GM19397 (cell line): ENCODE data around the gene USP47.

ENCODE experiments used
- ATAC-seq: cut with Tn5 transposase; IDR thresholded peaks from one replicate; pipeline ENCODE4 v1.9.1; 2021; ENCODE audit warnings: mild to moderate bottlenecking, moderate library complexity; ENCODE audit not compliant: unreplicated experiment

USP47 gene

DNA sequence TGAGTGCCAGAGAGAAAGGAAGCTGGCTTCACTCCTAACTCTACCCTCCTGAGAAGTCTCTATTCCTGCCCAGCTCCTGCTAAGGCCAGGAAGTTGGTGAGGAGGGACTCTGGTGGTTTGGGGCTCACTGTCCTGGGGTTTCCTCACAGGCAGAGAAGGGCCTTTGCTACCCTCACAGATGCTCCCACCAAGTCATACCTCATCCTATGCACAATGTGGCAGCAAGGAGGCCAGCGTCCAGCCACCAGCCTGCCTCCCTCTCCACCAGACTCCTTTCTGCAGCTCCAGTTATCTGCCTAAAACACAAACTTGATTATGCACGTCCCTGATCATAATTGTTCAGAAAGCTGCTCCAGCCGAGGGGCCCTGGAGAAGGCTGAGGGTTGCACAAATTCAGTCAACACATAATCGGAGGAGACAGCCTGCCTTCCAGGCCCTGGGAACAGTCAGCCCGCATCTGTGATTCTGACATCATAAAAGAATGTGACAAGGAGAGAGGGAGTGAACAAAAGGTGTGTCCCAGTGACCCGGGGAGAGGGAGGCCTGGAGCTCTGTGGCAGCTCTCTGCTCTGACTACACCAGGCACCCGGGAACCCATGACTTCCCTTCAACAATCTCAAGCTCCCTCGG is 137.8 kb downstream of the USP47 start:
- no peak for ATAC-seq

DNA sequence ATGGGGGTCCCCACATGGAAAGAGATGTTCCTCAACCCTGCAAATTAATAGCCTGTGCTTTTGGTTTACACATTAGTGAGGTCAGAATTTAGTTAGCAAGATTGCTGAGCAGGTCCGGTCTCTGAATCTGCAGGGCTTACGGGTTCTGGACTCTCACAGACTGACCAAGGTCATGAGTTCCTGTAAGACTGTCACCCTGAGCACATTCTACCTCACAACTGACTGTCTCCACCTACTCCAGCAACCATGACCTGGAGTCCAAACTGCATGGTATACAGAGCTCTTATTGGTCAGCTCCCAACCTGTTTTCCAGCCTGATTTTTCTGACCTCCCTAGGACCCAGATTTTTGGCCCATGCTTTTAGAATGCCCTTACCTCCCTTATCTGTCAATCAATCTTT is 138.4 kb downstream of the USP47 start:
- ATAC-seq: no peak

DNA sequence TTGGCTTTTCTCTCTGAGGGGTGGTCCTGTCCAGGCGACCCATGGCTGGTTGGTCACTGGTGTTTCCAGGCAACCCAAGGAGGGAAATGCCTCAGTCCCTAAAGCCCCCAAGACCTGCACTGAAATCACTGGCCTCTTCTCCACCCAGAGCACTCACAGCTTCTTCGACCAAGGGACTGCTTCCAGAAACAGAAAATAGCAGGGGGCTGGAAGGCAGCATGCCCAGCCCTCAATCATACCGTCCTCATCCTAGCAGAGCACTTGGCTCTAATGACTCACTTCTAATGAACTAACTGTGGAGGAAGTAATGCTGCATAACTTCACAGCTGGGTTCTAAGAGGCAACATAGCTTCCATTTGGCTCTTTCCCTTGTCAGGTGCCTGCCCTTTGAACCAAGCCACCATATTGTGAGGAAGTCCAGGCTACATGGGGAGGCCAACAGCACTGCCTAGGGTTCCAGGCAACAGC is 139.1 kb downstream of the USP47 start:
- ATAC-seq: no peak

DNA sequence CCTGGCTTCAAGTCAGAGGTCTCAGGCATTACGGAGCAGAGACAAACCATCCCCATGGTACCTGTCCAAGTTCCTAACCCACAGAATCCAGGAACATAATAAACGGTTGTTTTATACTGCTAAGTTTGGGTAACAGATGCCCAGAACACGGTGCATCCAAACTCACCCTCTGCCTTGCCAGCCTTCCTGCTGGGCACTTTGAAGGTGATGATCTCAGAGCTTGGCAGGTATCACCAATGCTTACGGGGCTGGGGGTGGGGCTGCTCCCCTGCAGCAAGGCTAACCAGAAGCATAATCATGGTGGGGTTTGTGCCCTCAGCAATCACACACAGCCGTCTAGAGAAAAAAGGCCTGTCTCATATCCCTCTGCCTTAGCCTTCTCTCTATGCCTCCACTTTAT is 139.6 kb downstream of the USP47 start:
- ATAC-seq: no peak

DNA sequence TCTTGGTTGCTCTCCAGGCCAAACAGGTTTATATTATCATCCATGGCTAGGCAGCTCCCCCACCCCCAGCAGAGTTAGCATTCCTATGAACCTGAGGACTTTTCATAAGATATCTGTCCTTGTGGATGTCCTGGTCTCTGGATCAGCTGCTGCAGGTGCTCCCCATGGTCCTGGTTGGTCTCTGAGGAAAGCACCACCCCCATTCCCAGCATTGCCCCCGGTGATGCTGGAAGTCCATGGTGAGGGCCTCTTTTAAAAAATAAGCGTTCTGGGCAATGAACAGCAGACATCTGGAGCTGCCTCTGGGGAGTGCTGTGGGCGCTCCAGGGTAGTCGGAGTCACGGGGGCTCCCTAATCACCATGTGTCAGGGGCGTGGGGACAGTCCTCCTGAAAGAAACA is 140.1 kb downstream of the USP47 start:
- ATAC-seq: no peak

DNA sequence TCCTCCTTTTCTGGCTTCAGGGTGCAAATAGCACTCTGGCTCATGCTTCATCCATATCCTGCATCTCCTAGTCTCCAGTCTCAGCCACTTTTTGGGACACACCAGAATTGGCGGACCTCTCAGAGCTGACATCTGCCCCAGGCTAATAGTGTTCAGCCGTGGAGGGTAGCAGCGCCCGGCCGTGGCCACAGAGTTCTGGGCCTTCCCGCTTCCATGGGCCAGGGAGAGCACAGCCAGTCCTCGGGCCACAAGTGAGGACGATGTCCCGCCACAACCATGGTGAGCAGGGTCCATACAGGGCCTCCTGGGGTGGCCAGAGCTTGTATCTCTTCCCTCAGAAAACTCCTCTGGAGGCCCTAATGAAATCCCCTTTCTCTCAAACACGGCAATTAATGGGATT is 140.7 kb downstream of the USP47 start:
- no peak for ATAC-seq

DNA sequence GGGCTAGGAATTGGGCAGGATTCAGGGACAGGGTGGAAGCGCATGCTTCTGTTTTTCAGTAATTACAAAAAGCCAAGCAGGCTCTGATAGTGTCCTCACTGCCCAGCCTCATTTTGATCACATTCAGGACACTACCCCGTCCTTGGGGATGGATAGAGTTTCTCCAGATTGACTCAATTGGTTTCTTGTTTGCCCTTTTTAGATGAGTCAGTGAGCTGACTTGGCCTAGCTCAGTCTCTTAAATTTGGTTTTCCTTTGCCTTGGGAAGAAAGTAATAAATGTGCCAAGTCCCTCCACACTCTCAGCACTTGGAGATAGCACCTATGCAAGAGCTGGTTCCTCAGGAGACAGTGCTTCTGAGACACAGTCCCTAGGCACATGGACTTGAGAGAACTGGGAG is 141.2 kb downstream of the USP47 start:
- no peak for ATAC-seq

DNA sequence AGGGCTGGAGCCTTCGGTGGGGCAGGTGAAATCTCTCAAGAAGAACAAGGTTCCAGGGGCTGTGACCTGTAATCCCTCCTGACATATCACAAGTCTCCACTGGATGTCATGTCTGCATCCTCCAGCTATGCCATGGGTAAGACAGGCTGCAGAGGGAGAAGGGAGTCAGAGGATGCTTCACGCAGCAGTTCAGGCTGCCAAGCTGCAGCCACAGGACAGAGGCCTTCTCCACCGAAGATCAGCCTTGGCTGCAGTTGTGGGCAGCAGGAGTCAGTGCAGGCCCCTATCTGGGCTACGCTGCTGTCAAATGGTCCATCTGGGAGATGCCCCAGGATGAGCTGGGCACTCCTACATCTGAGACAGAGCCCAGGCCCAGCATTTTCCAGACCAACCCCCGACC is 141.7 kb downstream of the USP47 start:
- ATAC-seq: no peak

DNA sequence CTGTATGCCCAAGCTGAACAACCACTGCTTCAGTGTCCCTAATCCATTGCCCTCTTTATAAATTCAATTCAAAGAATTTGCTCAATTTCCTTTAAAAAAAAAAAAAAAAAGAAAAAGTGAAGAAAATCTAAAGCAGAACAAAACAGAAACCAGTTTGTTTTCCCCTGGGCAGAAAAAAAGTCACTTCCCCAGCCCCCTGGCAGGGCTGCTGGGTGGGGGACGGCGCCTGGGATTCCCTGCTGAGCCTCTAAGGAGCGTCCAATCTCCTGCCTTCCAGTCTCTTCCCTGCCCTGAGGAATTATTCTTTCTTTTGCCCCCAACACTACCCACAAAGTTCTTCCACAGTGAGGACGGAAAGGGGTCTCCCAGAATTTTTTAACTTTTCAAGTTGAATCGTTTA is 142.8 kb downstream of the USP47 start:
- ATAC-seq: no peak

DNA sequence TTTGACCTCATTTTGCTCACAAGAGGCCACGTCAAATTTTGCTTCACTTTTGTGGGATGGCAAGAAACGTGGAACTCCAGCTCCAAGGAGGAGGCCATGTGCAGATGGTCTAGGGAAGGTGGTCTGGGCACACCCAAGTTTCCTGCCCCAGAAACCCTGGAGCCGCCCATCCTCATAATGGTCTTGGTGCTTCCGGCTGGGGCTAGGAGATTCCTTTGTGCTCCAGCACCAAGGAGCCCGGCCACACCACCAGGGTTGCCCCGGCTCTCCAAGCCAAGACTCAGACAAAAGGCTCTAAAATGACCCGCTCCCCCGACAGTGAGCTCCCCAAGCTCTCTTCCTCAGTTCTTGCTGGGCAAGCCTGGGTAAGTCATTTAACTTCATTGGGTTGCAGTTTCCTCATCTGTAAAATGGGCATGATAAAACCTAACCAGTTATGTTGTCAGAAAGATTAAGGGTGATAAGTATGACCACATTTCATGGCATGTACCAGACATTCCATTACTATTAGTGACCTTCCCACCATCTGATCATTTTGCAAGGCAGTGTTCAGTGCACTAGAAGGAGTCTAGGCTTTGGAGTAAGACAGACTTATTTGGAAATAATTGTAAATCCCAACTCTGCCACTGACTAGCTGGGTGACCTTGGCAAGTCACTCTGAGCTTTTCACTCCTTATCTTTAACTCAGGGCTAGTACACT is 143.4 kb downstream of the USP47 start:
- no peak for ATAC-seq

DNA sequence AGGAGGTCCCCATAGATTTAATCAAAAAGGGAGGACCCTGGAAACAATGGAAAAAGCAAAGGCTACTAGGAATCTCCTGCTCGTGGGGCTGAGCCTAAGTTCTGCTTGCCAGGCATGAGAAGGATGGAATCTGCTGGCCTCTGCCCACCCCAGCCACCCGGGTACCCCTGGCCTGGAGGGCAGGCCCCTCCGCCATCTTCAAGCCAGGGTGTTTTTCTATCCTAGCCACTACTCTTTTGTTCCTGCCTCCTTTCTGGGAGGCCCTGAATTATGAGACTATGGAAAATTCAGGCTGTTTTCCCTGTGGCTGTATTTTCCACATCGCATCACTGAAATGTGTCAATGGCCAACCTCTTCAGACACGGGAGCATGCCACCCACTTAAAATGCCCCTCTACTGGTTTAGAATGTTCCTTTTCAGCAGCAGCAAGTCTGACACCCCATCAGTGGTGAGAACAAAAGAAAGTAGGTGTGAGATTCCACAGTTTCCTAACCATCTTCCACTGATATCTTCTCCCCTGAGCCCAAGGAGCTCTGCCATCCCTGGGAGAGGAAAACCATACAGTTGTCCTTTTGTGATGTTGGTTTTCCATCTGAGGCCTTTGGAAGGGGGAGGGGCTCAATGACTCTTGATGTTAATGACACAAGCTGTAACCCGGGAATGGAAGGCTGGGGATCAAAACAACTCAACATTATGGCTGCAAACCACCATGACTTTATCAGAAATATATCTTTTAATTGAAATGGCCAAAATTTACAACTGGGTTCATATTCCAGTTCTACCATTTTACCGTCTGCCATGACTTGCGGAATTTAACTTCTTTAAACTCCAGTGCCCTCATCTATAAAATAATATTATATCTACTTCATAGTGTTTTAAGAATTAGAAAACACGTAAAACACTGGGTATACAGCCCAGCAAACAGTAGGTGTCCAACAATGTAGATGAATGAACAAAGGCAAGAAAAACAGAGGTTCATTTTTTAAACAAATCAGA is 144.5 kb downstream of the USP47 start:
- ATAC-seq: no peak

DNA sequence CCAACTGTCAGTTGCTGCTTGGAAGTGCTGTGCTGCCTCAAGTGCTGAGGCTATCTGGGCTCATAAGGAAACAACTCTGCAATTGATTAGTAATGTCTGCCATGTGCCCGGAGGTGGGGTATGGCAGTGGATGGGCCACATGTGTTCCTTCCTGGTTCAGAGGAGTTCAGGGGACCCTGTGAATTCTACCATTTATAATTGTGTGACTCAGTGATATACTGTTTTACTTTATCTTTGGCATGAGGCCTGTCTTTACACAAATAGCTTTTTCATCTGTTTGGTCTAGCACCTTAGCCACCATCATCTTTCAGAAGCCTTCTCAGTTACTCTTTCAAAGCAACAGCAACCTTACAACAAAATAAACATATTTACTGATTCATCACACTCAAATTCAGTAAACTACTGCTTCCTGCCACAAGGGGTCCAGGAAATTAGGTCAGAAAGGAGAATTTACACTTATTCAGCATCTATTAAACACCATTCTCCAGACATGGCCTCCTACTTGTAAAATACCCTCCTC is 145.8 kb downstream of the USP47 start:
- no peak for ATAC-seq

DNA sequence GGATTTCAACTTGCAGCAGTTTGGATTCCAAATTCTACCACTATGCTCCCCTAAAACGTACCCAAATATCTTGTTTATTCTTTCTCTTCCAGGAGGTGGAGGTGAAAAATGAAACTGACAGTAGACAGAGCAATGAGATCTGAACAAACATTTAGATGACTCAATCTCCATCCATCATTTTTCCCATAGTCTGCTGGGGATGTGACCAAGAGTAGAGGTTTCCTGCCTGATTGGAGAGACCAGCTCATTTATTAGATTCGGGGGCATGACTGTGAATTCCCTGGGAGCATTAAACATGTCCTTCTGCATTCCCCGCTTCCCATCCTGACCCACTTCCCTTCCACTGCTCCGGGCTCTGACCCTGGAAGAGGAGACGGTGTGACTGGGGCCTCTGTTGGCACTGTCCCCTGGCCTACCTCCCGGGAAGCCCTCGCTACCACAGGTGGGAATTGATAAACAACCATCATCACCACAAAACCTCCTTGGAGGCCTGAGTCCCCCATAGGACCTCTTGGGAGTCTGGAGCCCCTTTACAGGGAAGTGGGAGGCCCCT is 146.4 kb downstream of the USP47 start:
- ATAC-seq: no peak

DNA sequence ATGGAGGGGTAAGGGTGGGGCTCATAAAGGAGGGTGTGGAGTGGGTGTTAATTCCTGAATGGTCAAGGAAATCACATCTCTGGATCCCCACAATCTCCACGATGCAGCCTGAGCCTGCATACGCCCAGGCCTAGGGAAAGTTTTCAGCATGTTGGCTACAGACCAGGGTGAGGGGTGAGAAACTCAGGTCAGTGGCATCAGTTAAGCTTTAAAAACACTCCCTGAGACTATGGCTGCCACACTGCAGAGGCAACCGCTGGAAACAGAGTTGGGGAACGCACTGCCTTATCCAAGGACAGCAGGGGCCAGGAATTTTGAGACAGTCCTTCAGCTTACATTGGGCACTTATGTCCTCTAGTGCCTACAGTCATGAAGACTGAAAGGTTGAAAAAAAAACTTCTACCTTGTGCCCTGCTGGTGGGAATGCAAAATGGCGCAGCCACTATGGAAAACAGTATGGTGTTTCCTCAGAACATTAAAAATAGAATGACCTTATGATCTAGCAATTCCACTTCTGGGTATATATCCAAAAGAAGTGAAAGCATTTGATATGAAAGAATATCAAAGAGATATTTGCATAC is 147.0 kb downstream of the USP47 start:
- ATAC-seq: no peak

DNA sequence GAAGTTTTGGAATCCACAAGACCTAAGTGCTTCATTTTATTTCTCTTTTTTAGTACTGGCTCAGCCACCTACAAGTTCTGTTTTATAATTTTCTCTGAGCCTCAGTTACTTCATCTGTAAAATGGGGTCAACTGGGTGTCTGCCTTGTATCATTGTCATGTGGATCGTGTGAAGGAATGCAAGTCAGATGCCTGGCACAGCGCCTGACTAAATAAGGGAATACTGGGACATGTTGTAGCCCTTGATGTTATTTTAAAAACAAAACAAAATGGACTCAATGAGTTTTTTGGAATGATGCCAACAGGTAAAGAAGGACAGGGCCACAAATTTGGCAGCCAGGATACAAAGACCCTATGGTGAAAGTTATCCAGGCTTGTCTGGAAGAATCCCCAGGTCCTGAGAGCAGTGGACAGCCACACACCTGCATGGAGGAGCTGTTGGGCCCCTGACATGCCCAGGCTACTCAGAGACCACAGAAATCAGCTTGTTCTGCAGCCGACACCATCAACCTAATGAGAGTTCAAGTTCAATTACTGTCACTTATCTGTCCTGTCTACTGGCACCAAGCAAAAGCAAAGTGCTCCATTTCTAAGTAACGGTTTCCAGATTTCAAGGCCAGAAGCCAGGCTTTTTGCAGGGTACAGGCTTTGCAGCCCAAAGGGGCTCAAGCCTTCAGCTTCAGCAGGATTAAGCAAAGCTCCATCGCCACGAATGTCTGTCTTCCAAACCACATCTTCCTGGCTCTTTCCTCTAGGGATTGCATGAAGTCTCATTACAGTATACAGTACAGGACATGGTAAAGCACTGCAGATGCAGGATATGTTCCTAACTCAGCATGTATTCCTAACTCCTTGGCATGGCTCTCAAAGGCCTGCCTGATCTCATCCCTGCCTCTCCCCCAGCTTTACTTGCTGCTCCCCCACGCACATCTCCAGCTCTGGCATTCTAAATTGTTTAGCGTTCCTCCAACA is 148.3 kb downstream of the USP47 start:
- no peak for ATAC-seq

DNA sequence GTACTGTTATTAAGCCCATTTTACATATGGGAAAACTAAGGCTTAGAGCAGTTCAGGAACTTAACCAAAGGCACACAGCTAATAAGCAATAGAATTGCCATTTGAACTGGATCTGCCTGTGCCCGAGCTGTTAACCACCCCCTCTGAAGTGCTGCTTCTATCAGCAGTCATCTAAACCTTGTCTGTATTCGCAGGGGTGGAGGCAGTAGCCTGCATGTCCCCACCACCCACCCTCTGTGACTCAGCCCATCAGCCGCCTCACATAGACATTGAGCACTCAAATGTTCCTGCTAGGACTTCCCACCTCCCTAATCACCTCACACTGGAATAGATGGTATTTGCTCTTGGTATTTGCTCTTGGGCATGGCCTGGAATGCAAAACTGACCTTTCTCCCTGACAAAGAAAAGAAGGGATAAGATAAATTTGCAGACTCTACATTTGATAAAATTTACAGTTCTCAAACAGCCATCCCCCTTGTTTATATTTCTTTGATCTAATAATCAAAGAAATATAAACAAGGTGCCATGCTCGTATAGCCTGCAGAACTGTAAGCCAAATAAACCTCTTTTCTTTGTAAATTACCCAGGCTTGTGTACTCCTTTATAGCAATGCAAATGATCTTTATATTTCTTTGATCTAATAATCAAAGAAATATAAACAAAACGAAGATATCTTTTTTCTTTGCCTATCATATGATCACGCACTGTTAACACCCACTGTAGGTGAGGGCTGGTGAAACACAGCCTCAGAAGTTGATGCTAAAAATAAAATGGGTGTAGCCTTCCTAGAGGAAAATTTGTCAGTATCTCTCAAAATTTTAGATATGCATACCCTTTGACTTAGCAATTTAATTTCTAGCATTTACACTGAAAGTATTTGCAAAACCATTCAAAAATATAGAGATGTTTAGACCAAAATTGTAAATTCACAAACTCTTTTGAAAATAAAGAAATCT is 150.8 kb downstream of the USP47 start:
- ATAC-seq: no peak

DNA sequence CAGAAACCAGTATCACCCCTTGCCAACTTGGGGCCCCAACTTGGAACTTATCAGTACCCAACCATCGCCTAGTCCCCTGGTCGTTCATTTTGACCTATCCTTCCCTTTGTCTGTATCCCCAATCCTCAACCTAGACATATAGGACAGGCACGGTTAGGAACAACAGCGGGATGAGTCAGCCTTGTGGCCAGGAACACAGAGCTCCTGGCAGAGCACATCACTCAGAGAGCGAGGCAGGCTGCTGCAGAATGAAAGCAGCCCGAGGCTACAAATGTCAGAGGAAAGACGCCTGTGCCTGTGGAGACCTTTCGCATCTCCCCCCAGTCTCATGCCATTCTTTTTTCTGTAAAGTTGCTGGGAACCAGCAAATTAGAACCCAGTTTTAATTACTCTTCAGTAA is 152.1 kb downstream of the USP47 start:
- ATAC-seq: no peak

DNA sequence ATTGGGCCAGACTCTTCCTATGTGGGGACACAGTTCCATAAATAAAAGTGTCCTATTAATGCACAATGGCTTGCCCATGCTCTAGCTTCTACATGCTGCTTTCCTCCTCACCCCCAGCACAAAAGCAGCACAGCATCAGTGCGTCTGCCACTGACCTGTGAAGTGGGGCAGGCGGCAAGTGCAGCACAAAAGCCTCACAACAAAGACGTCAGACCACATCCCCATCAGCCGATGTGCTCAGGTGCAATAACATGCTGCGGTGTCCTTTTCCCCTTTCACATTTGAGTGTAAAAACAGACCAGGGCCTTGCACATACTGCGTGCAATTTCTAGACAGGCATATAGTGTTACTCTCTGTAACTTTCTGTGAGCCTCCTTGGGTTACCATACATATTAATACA is 153.8 kb downstream of the USP47 start:
- ATAC-seq: no peak
